Daoy (cell line): ENCODE measurements around the gene UNK. TPM values are rescaled to one million over a fixed set of nuclear protein-coding genes. Genes with fewer than 3 reads are reported as not detected.
A peak's percentile ranks its signal among the peaks of the same experiment; 100 is the strongest.
"Not testable (repeated sequence)": the region's sequence is repeated elsewhere in the genome, so short reads cannot be mapped to it uniquely, and the experiment has no call there.

Experiments used
- DNase-seq: peaks from one replicate; pipeline ENCODE4 v3.0.0-alpha.2; 2015; ENCODE audit warnings: low read depth
- total RNA-seq: library from RNA; depleted of rRNA; stranded (reverse); fragments of >200 nt; shearing (Covaris generic); gene quantifications from 2 replicates; pipeline ENCODE4 v1.2.3, GENCODE V29; 2014

The UNK gene
- total RNA-seq, 1 experiment from 2014 or later: 40.6 TPM

DNA sequence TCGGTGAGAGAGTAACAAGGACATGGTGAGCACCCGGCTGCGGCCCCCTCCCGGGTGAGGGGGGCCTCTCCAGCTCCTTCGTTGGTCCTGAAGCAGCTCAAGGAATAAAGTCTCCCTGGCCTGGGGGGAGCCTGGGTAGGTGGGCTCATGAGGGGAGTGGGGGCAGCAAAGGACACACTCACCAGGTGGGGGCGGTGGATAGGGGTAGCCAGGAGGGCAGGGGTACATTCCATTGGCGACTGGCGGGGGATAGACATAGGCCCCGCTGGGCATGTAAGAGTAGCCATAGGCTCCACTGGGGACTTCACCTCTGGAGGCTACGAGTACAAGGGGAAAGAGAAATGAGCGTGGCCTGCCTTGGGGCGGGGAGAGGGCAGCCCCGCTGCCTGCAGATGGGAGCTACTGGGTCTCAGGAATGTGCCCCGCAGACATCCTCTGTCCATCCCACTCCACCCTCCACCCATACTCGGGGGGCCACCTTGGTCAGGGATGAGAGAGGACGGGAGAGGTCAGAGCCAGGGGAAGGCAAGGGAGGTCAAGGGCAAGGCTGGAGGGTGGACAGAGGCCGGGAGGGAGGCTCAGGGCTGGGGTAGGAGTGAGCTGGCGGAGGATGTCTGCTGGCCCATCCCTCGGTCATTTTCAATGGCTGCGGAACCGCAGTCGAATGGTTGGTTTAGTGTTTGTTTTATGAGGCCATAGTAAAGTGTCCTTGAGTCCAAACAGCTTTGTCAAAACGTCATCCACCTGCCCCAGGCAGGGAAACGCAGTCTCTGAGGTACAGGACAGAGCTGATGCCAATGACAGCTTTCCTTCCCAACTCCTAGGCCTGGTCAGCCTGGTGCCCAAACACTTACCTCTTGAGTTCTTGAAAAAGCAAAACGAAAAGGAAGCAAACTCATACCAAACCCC lies 63.3 kb downstream of the UNK start:
- DNase-seq: peak; percentile 2

DNA sequence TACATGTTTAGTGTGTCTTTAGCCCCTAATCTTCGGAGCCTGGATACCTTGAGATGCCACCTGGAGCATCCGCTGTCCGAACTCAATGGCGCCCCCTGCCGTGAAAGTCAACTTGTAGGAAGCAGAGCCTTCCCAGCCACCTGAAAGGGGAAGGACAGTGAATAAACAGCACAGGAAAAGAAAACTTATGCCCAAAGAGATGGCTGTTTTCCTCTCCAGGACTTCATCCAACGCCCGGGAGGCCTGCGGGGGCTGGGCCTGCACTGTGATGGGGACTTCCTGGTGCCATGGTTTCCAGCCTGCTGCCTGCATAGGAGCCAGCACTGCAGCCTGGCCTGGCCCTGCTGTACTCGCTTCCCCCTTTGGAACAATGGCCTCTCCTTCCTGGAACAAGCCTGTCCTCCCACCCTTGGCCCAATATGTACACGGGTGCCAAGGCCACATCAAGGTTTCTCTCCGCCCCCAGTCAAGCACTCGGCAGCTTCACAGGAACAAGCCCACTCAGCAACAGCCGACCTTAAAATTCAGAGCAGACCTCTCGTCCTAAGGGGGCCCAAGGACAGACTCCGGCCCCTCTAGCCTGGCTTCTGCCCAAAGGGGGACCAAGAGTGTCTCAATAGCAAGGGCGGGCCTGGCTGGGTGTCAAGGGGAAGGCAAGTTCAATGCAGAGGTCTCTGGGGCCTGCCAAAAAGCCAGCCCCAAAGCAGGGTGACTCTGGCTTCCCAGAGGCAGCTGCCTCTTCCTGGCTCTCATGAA lies 64.1 kb downstream of the UNK start:
- peak; percentile 65 for DNase-seq

DNA sequence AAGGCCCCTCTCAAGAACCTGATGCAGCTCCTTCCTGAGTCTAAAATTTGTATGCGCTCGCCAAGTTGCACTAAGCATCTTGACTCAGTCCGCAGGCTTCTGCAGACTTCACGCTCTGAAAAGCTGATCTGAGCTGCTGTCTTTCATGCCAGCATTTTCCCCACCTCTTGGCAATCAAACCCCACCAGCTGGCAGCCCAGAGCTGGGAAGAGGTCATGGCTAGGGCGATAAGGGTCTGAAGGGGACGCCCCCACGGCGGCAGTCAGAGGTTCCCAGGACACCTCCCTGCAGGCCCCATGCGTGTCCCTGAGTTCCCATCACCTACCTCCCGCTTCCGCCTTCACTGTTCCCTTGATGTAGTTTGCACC lies 64.7 kb downstream of the UNK start:
- DNase-seq: no peak

DNA sequence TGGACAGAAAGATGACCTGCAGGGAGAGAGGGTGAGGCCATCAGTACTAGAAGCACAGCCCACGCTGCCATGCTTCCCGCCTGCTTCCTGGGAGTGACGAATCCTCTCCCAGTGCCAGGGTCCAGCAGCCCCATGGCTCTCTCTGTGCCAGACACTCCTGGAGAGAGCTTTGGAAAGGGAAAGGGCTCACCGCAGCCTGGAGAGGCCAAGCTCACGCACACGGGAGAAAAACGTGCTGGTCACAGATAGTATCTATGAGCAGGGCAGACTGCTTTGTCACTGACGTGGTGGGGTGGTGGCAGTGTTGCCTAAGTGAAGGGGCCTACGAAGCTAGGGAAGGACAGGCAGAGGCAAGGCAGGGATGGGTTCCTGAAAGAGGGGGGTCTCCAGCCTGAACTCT lies 65.1 kb downstream of the UNK start:
- DNase-seq: no peak

DNA sequence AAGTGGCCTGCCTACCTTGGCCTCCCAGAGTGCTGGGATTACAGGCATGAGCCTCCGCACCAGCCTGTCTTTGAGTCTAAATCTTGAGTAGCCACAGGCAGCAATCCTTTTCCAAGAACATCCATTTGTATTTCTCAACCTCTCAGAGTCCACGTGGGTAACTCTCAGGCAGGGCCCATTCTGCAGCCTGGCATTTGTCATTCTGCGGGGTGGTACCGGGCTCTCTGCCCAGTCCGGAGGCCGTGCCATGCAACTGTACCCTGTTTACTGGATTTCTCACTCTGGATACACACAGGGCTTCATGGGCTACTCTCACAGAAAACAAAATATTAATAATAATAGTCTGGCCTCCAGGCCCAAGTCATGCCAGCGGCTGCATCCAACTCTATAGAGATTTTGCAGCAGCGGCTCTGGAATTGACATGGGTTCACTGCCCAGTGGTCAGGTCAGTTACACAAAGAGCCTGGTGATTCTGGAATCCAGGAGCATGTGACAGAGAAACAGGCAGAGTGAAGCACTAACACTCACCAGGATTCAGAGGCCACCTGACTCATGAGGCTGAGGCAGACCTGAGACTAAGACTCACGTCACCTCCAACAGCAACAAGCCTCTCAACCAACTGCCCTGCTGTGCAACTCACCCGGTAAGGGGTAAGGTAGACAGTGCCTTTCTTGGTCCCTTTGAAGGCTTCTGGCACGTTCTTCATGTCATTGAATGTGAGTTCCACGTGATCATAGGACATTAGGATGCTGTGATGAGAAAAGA lies 66.5 kb downstream of the UNK start:
- peak; percentile 7 for DNase-seq

DNA sequence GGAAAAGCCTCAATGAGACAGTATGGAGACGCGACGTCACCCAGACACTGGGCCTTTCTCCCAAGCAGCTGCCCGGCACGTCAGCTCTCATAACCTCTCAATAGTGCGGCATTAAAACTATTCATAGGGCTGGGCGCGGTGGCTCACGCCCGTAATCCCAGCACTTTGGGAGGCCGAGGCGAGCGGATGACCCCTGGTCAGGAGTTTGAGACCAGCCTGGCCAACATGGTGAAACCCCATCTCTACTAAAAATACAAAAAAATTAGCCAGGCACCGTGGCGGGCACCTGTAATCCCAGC lies 67.0 kb downstream of the UNK start:
- not testable (repeated sequence) for DNase-seq

DNA sequence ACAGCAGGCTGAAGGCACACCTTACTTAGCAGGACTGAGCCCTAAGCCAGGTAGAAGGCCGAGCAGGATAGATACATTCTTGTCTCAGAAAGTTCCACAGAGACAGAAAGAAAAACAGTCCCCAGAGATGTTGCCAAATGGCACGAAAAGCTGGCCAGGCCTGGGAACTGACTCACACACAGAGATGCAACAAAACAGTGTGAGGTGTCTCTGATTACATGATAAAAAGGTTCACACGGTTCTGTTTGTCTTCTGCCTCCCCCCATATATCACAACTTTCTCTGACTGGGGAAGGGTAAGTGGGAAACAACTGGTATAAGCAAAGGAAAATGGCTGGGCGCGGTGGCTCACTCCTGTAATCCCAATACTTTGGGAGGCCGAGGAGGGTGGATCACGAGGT lies 68.8 kb downstream of the UNK start:
- peak; percentile 85 for DNase-seq

DNA sequence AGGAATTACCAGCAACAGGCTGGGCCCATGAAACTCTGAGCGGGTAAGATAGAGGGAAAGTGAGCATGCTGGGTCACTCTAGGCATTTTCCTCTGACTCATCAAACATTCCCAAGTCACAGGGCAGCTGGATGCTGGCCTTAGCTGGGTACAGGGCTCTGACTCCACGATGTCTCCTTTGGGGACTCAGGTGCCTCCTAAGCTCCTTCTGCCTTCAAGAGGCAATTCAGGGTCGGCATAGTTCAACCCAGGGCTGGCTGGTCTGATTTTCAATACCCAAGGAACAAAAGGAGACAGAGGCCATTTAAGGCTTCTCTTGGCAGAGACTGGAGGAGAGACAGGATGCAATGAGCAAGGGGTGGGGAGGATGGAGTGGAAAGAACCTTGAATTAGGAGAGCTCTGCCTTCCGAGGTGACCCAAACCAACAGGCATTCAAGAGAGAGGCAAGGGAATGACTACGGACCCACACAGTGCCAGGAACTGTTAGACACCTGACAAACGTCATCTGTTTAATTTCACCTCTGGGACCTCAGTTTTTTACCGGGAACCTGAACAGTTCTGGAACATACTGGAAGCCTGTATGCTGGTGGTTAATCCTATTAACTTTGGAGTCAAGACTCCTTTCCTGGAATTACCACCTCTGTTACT lies 69.6 kb downstream of the UNK start:
- DNase-seq: peak; percentile 84

DNA sequence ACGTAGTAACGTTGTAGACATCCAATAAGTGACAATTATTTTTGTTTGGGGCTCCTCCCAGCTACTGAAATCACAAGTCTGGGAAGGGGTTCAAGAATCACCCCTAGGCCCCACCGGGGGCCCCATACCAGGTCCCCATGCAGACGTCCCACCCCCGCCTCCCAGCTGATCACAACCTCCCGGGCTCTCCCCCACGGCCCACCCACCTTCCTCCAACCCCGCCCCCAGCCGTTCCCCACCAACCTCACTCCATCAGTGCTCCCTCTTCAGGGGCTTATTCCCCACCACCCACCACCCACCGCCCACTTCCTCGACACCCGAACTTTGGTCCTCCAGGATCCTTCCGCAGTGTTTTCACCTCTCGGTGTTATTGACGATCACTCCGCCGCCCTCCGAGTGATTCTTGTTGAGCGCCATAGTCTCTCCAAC lies 70.3 kb downstream of the UNK start:
- no peak for DNase-seq

DNA sequence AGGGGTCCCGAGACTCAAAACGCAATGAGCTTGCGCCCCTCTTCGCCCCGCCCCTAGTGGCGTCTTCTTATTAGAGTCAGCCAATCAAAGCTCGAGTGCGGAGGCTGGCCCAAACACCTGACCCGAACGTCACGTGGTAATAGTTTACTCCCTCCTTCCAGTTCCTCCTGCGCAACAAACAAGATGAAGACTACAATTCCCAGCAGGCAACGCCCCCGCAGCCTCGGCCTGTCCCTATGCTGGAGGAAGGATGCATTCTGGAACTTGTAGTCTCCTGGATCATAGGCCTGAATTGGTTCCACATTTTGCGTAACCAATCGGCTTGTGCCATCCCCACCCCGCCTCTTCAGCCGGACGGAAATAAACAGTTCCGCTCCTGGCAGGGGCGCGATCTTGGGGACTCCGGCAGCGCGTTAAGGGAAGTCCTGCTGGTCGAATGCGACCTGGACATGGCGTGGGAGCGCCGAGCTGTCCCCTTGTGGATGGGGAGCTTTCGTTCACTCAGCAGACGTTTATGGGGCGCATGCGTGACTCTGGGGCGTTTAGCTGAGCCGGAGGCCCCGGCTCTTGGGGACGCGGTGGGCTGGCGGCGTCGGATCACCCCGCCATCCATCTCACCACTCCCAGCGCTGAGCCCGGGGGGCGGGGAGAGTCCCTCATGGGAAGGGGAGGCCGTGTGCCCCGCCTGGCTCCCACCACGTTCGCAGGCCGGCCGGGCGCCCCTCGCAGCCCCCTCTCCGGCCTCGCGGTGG lies 70.9 kb downstream of the UNK start, which contains the start of gene WBP2:
WBP2 (minus strand) TSS at position 26 of the 752 bp plus-strand sequence. CDS start 38 bp downstream, outside the sequence.
- DNase-seq: peak; percentile 100

DNA sequence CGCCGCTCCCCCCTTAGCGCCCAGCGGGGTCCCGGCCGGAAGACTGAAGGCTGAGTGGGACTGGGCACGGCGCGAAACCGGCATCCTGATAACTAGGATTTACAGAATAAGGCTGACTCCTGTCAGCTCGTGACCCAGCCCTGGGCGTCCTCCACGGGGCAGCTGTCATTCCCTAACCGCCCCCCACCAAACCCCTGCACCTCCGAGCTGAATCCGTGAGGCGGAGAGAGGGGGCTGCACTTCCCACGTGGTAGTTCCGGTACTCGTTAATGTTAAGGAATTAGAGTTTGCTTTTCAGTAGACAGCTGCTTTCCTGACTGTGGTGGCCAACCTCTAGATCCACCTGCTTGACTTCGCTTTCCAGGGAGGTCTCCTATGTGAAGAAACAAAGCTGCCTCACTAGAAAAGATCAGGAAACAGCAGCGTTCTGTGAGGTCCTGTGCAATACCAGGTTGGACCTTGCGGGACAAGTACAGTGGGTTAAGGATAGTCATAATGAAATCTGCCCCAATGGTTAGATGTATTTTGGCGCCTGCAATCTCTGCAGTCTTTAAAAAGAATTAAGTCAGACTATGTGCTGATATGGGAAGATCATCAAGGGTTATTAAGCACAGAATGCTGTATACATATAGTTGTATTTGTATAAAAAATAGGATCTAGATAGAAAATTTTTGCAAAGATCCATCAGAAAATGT lies 71.6 kb downstream of the UNK start:
- no peak for DNase-seq

DNA sequence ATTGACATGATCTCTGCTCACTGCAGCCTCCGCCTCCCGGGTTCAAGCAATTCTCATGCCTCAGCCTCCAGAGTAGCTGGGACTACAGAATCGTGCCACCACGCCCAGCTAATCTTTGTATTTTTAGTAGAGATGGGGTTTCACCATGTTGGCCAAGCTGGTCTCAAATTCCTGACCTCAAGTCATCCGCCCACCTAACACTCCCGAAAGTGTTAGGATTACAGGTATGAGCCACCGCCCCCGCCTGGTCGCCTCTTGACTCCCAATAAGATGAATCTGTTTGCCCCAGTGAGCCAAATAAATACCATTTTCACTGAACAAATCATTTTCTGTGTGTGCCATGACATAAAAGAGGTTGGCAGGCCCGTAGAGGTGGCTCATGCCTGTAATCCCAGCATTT lies 74.8 kb downstream of the UNK start:
- not testable (repeated sequence) for DNase-seq

DNA sequence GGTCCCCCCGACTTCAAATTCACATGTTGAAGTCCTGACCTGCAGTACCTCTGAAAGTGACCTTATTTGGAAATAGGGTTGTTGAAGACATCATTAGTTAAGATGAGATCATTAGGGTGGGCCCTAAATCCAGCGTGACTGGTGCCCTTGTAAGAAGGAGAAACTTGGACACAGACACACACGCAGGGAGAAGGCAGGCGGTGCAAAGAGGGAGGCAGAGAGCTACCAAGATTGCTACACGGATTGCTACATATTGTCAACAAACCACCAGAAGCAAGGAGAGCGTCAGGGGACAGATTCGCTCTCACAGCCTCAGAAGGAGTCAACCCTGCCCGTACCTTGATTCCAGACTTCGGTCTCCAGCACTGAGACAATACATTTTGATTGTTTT lies 77.3 kb downstream of the UNK start:
- DNase-seq: no peak

DNA sequence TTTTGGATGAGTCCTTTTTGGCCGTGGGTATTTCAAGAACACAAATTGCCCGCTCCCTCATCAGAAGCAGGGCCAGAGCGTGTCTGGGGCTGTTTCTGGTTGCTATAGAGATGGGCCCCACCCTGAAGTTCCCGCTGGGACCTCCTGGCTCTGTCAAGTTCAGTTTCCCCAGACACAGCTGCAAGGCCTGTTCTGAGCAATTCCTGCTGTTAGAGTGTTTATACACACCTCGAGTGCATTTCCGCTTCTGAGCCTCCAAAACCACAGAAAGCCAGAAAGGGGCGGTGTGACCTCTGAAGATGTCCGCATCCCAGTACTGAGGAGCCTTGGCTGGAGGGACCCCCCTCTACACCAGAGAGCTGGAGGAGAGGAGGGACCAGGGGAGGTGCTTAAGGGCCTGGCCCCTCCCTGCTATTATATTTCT lies 79.9 kb downstream of the UNK start:
- peak; percentile 68 for DNase-seq

DNA sequence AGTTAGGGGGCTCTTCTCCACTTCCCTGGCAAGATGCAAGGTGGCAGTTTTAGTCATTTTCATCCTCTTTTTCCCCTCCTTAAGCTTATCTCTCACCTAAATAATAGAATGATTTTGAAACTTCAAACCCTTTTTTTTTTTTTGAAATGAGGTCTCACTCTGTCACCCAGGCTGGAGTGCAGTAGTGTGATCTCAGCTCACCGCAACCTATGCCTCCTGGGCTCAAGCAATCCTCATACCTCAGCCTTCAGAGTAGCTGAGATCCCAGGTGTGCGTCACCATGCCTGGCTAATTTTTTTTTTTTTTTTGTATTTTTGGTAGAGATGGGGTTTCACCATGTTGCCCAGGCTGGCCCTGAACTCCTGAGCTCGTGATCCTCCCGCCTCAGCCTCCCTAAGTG lies 80.3 kb downstream of the UNK start:
- DNase-seq: not testable (repeated sequence)

DNA sequence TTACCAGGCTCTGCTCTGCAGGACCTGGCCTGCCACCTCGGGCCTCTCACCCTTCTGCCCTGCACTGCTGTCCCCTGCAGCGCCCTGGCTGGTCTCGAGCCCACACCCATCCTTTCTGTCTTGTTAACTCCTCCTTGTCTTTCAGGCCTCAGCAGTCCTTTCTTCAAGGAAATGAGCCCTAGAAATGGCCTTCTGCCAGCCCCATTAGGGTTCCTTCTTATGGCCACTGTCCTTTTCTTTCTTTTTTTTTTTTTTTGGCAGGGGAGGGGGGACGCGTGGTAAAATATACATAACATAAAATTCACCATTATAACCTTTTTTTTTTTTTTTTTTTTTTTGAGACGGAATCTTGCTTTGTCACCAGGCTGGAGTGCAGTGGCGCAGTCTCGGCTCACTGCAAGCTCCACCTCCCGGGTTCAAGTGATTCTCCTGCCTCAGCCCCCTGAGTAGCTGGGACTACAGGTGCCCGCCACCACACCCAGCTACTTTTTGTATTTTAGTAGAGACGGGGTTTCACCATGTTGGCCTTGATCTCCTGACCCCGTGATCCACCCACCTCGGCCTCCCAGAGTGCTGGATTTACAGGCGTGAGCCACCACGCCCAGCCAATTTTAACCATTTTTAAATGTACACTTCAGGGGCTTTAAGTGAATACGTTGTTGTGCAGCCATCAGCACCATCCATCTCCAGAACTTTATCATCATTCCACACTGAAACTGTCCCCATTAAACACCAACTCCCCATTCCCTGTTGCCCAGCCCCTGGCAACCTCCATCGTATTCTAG lies 81.0 kb downstream of the UNK start:
- DNase-seq: not testable (repeated sequence)

DNA sequence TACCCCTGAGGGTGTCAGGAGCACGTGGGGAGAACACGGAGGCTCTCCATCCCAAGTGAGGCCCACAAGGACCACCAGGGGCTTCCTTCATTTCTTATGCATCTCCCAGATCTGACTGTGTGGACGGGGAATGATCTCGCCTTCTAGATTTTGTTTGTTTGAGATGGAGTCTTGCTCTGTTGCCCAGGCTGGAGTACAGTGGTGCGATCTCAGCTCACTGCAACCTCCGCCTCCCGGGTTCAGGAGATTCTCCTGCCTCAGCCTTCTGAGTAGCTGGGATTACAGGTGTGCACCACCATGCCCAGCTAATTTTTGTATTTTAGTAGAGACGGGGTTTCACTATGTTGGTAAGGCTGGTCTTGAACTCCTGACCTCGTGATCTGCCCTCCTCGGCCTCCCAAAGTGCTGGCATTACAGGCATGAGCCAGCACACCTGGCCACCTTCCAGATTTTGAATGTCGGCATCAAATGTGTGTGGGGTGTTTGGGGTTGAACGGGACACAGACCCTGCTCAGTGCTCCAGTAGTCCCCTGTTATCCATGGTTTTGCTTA lies 84.2 kb downstream of the UNK start:
- DNase-seq: not testable (repeated sequence)

DNA sequence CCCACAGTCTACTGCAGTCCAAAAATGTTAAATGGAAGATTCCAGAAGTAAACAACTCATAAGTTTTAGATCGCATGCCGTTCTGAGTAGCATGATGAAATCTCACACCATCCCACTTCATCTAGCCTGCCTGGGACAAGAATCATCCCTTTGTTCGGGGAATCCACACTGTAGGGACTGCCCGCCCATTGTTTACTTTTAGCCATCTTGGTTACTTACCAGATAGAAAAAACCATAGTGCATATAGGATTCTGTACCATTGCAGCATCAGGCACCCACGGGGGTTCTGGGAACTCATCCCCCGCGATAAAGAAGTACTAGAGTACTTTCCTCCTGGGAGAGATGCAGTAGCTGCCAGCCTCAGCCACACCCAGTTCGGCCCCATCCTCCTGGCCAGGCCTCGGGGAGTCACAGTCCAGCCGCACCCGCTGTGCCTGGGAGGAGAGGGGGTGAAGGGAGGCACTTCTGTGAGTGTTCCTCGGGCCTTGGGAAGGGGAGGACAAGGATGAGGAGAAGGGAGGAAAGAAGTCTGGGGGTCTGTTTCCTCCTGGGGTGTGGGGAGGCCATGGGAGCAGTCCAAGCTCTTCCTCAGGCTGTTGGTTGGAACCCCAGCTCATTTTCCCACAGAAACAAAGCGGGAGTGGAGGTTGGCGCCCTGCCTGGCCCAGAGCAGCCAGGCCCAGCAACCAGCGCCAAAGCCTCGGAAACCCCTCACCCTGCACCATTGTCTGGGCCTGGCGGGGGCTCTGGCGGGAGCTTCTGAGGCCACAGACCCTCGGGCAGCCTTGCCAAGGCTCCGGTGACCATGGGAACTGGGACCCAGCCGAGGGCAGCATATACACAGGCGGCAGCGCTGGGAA lies 84.9 kb downstream of the UNK start:
- peak; percentile 63 for DNase-seq
